ENCODE results near the gene TVP23A.

GRCh38 chr16:10729104-10730048 is 89.2 kb downstream of the TVP23A start:
- TF ChIP-seq CTCF (IDR thresholded peaks at IDR 0.05) (no peak), POLR2A (IDR thresholded peaks at IDR 0.05) (no peak)

All from right lobe of liver (tissue), 4 donors.